HL-60 (cell line): ENCODE results near the gene GAGE10.
"Not testable (repeated sequence)": the region's sequence is repeated elsewhere in the genome, so short reads cannot be mapped to it uniquely, and the experiment has no call there.

ENCODE experiments used
- CTCF ChIP-seq: IDR thresholded peaks from one replicate; pipeline ENCODE4 v1.5.1; 2011; ENCODE audit warnings: low read length, control low read depth, inconsistent platforms; ENCODE audit not compliant: insufficient read depth
- POLR2AphosphoS5 ChIP-seq: IDR thresholded peaks from 2 replicates; pipeline ENCODE4 v1.6.1; 2012; ENCODE audit warnings: low read depth
- TF ChIP-seq, protein P1 (sequence below): IDR thresholded peaks from 2 replicates; pipeline ENCODE4 v1.6.1; 2012; ENCODE audit warnings: low read depth; ENCODE audit not compliant: insufficient replicate concordance

DNA sequence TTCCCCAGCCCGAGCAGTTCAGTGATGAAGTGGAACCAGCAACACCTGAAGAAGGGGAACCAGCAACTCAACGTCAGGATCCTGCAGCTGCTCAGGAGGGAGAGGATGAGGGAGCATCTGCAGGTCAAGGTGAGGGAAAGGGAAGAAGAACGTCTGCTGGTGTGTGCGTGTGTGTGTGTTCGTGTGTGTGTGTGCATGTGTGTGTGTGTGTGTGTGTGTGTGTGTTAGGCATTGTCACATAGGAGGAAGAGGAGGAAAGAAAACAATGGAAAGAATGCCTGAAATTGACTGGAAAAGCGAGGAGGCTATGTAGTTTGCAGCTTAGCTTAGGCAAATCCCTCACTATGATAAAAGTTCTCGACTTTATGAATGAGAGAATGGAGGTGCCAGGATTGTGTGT, 20.3 kb downstream of the GAGE10 start:
- not testable (repeated sequence) for TF ChIP-seq POLR2AphosphoS5, CTCF
- TF ChIP-seq, protein P1, sequence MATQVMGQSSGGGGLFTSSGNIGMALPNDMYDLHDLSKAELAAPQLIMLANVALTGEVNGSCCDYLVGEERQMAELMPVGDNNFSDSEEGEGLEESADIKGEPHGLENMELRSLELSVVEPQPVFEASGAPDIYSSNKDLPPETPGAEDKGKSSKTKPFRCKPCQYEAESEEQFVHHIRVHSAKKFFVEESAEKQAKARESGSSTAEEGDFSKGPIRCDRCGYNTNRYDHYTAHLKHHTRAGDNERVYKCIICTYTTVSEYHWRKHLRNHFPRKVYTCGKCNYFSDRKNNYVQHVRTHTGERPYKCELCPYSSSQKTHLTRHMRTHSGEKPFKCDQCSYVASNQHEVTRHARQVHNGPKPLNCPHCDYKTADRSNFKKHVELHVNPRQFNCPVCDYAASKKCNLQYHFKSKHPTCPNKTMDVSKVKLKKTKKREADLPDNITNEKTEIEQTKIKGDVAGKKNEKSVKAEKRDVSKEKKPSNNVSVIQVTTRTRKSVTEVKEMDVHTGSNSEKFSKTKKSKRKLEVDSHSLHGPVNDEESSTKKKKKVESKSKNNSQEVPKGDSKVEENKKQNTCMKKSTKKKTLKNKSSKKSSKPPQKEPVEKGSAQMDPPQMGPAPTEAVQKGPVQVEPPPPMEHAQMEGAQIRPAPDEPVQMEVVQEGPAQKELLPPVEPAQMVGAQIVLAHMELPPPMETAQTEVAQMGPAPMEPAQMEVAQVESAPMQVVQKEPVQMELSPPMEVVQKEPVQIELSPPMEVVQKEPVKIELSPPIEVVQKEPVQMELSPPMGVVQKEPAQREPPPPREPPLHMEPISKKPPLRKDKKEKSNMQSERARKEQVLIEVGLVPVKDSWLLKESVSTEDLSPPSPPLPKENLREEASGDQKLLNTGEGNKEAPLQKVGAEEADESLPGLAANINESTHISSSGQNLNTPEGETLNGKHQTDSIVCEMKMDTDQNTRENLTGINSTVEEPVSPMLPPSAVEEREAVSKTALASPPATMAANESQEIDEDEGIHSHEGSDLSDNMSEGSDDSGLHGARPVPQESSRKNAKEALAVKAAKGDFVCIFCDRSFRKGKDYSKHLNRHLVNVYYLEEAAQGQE: not testable (repeated sequence)
